Measurements from ENCODE around the gene GSG1L. TPM values are rescaled to one million over a fixed set of nuclear protein-coding genes. Genes with fewer than 3 reads are reported as not detected.

GSG1L gene
- total RNA-seq, 1 donor from 2014 or later = not detected

DNA sequence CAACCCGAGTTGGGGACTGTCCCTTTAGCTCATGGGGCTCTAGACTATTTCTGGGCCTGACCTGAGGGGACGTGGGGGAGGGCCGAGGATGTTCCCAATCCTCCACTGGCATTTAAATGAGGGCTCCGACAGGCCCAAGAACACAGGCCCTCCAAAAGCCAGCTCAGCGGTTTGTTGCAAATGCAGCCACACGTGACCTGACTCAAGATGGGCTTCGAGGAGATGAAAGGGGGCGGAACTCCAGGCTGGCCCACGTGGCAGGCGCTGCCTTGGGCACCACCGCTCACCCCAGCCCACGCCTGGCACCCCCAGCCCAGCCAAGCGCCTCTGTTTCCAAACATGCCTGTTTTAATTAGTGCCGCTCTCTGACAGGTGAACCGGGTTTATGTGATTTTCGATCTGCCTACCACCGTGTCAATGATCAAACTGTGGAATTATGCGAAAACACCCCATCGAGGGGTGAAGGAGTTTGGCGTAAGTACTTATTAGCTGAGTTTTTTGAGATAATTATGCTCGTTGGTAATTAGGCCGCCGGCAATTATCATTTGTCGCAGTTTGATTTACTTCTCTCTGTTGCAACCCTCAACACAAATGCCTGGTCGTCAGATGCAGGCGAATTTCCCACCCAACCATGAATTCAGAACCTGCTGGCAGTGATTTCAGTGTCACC, 286.8 kb downstream of the GSG1L start:
- Histone ChIP-seq H3K36me3 (peaks cover 0 to 6% of the 10 kb centered on the region in 2 donors), H3K4me3 (no peak overlapping the region)
- intact Hi-C loops (cut with DNase I) = no loop called here

DNA sequence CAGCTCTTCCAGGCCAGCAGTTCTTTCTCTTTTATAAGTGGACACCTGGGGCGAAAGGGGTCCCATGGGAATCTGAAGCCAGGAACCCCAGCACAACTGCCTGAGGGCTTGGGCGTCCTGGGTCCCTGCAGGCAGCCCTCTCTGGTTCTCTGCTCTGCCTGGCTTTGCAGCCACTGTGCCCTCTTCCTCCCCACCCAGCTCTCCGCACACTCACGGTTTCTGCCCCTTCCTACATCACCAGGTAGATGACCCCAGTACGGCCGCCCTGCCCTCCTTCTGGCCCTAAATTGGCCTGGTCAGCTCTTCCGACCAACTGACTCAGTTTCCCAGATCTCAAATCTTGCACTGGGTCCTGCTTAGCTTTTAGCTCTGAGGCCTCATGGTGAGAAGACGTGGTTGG, 288.3 kb downstream of the GSG1L start:
- Histone ChIP-seq H3K27ac (no peak overlapping the region), H3K36me3 (peaks cover 0 to 6% of the 10 kb centered on the region in 2 donors), H3K4me3 (no peak overlapping the region), H3K9me3 (no peaks in the 10 kb centered on the region), H3K4me1 (peaks cover 8 to 9% of the 10 kb centered on the region in 2 donors), H3K27me3 (no peaks in the 10 kb centered on the region)
- TF ChIP-seq, protein P1, sequence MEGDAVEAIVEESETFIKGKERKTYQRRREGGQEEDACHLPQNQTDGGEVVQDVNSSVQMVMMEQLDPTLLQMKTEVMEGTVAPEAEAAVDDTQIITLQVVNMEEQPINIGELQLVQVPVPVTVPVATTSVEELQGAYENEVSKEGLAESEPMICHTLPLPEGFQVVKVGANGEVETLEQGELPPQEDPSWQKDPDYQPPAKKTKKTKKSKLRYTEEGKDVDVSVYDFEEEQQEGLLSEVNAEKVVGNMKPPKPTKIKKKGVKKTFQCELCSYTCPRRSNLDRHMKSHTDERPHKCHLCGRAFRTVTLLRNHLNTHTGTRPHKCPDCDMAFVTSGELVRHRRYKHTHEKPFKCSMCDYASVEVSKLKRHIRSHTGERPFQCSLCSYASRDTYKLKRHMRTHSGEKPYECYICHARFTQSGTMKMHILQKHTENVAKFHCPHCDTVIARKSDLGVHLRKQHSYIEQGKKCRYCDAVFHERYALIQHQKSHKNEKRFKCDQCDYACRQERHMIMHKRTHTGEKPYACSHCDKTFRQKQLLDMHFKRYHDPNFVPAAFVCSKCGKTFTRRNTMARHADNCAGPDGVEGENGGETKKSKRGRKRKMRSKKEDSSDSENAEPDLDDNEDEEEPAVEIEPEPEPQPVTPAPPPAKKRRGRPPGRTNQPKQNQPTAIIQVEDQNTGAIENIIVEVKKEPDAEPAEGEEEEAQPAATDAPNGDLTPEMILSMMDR (IDR thresholded peaks at IDR 0.05) = no peak
- intact Hi-C loops (cut with DNase I) = no loop called here
- DNase-seq (ENCODE audit: low spot score in 2 of 2) = no peak

More for the DNA sequence above, 286.8 kb downstream of the GSG1L start:
- TF ChIP-seq, protein P1 (IDR thresholded peaks at IDR 0.05) = no peak
- no peaks in the 10 kb centered on the region for H3K27me3 ChIP-seq
- peaks cover 4 to 13% of the 10 kb centered on the region in 2 donors for H3K4me1 ChIP-seq
- H3K9me3 ChIP-seq = no peaks in the 10 kb centered on the region
- DNase-seq (ENCODE audit: low spot score in 2 of 2) = no peak
- H3K27ac ChIP-seq = no peak overlapping the region

DNA sequence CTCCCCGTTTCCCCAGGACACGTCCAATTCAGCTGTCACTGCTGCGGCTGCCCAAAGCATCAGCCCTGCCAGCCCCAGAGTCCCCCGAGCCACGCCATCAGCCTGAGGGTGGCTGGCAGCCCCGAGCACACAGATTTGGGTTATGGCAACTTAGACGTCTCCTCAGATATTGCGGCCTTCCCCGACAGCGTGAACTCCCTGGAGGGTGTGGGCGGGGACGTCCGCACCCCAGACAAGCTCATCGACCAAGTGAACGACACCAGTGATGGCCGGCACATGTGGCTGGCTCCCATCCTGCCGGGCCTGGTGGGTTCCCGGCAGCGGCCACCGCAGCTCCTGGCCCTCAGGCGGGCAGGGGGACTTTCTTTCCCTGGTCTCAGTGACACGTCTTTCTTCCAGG, 288.7 kb downstream of the GSG1L start:
- H3K4me3 ChIP-seq = no peak overlapping the region
- intact Hi-C loops (cut with DNase I) = no loop called here
- H3K9me3 ChIP-seq = no peaks in the 10 kb centered on the region
- TF ChIP-seq, protein P1 (IDR thresholded peaks at IDR 0.05) = no peak
- no peak overlapping the region for H3K27ac ChIP-seq
- DNase-seq (ENCODE audit: low spot score in 2 of 2) = no peak
- H3K36me3 ChIP-seq = peaks cover 0 to 6% of the 10 kb centered on the region in 2 donors
- H3K4me1 ChIP-seq = peaks cover 9 to 10% of the 10 kb centered on the region in 2 donors
- H3K27me3 ChIP-seq = no peaks in the 10 kb centered on the region

DNA sequence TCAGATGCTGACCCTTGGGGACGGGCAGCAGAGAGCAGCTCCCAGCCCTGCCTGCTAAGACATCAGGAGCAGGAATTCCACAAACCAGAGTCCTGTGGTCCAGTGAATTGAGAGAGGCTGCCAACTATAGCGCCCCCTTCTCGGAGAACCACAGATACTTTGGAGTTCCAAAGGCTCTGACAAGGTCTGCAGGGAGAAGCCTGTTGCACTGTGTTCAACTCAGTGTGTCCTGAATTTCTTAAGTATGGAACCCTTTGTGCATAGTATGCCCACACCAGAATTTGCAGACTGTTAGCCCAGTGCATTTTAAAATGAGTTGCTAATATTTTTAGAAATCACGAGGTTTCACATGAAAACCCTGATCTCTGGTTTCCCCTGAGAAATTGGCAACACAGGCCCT, 290.2 kb downstream of the GSG1L start:
- peaks cover 0 to 6% of the 10 kb centered on the region in 2 donors for H3K36me3 ChIP-seq
- no peaks in the 10 kb centered on the region for H3K9me3 ChIP-seq
- intact Hi-C loops (cut with DNase I) = no loop called here
- H3K27ac ChIP-seq = no peak overlapping the region
- TF ChIP-seq, protein P1 (IDR thresholded peaks at IDR 0.05) = no peak
- H3K4me3 ChIP-seq = no peak overlapping the region
- H3K27me3 ChIP-seq = no peaks in the 10 kb centered on the region
- peaks cover 4 to 15% of the 10 kb centered on the region in 2 donors for H3K4me1 ChIP-seq
- DNase-seq (ENCODE audit: low spot score in 2 of 2) = no peak

DNA sequence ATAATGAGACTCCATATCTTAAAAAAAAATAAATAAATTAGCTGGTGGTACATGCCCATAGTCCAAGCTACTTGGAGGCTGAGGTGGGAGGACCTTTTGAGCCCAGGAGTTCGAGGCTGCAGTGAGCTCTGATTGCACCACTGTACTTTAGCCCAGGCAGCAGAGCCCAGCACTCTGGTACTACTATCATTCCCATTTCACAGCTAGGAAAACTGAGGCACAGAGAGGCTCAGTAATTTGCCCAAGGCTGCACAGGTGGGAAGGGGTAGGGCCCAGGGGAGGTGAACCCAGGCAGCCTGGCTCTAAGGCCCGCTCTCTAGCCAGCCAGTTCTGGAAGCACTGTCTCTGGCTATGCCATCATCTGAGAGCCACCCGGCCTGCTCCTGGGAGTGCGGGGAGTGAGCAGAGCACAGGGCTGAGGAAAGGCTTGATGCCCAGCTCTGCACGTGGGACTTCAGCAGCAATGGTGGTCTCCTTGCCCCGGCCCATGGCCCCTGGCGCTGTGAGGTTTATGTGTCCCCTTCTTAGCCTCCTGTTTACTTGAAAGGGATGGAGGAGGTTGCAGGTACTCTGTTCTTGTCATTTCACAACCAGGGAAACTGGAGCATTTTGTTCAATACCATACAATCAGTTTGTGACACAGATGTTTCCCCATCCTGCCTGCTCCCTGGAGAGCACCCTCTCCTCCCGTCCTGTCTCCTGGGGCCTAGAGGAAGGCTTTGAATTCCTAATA, 291.3 kb downstream of the GSG1L start:
- Histone ChIP-seq H3K4me3 (no peak overlapping the region), H3K27ac (no peak overlapping the region), H3K36me3 (peaks cover 0 to under 1% of the 10 kb centered on the region in 2 donors), H3K9me3 (no peaks in the 10 kb centered on the region), H3K27me3 (no peaks in the 10 kb centered on the region), H3K4me1 (peaks cover 4 to 15% of the 10 kb centered on the region in 2 donors)
- TF ChIP-seq, protein P1 (IDR thresholded peaks at IDR 0.05) = no peak
- no peak for DNase-seq (ENCODE audit: low spot score in 2 of 2)
- intact Hi-C loops (cut with DNase I) = no loop called here
